ENCODE data around the gene SLC32A1.

GRCh38 chr20:38737887-38738286 is 13.6 kb downstream of the SLC32A1 start:
- TF ChIP-seq EZH2 (IDR thresholded peaks at IDR 0.05) (no peak), POLR2AphosphoS5 (IDR thresholded peaks at IDR 0.05; ENCODE audit: borderline replicate concordance, low read depth, low read length) (no peak)
